GM12872 (cell line): Measurements from ENCODE around the gene POLN.

Experiments
- CTCF ChIP-seq: IDR thresholded peaks from 3 replicates; pipeline ENCODE4 v1.5.1; 2011; ENCODE audit warnings: low read depth, mild to moderate bottlenecking, low read length, moderate library complexity; ENCODE audit not compliant: insufficient read depth

Gene POLN

GRCh38 chr4:2080429-2081300, 161.3 kb downstream of the POLN start:
- TF ChIP-seq CTCF: no peak

- TF ChIP-seq CTCF: no peak
Observed at GRCh38 chr4:2079926-2080325, 162.0 kb downstream of the POLN start.

GRCh38 chr4:2079006-2079405, 162.9 kb downstream of the POLN start:
- no peak for TF ChIP-seq CTCF

GRCh38 chr4:2078584-2078983, 163.3 kb downstream of the POLN start:
- no peak for TF ChIP-seq CTCF

GRCh38 chr4:2077537-2078460, 164.1 kb downstream of the POLN start:
- TF ChIP-seq CTCF: no peak

- TF ChIP-seq CTCF: no peak
Observed at GRCh38 chr4:2076908-2077536, 164.9 kb downstream of the POLN start.
